LoVo (cell line): ENCODE data around the gene HMGCR.

Source experiments
- DNase-seq: peaks from one replicate; pipeline ENCODE4 v3.0.0-alpha.2; 2016; ENCODE audit warnings: low spot score

HMGCR gene

DNA sequence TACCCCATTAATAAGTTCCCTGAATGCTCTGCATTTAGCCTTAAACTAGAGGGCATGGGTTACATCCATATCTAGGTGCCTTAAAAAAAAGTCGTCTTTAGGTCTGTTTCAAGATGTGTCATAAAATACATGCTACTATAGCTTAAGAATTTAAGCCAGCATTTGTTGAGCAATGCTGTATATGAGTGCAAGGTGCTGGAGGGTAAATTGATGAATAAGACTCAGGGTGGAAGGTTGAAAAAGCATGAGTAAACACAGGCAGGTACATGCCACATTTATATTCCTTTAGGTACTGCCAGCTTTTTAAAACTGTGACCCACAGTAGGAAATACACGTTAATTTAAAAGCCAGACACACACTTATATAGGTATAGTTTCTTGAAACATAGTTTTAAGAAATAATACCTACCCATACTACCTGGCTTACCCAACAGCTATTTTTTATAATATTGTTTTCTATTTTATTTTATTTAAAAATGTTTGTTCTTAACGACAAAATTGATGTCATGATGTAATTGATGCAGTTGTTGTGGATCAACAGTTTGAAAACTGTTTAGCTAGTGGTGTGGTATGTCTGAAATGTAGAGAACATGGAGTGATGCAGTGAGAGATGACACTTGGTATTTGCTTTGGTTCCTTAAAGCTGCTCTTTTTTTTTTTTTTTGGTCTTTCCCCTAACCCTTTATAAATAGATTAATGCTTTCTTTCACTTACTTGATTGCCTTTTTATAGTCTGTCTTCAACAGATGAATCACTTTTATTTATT is 3.9 kb downstream of the HMGCR start:
- no peak for DNase-seq

DNA sequence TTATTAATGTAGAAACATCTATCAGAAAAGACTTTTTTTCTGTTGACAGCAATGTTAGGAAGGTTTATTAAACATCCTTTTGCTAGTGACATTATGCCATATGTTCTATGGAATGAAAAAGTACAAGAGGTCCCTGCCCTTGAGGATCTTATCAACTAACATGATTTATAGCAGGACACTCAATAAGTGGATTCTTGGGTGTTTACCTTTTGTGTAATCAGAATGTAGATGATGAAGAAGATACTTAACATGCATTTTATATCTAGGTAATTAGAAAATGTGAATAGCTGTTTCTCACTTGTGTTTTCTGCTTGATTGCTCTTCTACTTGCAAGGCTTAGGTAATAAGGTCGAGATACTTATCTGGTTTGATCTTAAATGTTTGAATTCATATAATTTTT is 4.9 kb downstream of the HMGCR start:
- no peak for DNase-seq

DNA sequence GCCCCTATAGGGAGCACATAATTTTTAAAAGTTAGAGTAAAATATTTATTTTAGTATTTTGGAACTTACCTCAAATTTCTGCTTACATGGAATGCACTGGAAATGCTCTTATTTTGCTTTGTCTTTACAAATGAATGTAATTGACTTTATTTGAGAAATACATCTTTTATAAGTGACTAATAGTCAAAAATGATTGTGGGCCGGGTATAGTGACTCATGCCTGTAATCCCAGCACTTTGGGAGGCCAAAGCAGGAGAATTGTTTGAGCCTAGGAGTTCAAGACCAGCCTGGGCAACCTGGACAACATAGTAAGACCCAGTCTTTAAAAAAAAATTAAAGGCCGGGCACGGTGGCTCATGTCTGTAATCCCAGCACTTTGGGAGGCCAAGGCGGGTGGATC is 5.8 kb downstream of the HMGCR start:
- no peak for DNase-seq

DNA sequence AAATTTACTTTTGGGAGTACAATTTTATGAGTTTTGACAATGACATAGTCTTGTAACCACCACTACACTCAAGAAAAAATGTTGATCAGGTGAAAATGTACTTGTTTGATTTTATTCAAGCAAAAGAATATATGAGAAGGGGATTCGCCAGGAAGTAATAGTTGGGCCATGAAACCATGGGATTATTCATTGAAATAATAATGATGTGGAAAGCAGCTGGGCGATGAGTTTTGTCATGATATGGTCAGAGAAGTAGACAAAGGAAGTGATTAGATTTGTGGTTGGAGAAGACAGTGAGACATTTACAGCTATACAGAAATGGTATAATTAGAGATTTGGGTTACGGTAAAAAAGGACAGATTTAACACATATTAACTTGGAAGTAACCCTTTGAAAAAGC is 11.2 kb downstream of the HMGCR start:
- DNase-seq, result no peak

DNA sequence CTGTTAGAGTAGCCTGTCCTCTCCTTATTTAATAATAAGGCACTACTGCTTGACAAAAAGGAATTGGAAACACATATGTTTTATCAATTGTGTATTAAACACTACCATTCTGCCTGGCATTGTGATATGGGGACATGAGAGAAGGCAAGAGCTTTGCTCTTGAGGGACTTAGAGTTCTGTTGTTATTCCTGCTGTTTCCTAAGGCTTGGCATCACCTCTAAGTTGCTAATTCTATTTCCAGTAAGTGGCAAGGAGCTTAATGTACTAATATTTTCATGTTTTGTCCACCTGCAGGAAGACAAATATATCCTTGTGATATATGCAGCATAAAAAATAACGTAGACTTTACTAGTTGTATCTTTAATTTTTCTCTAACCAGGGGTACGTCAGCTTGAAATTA is 12.6 kb downstream of the HMGCR start:
- no peak for DNase-seq

DNA sequence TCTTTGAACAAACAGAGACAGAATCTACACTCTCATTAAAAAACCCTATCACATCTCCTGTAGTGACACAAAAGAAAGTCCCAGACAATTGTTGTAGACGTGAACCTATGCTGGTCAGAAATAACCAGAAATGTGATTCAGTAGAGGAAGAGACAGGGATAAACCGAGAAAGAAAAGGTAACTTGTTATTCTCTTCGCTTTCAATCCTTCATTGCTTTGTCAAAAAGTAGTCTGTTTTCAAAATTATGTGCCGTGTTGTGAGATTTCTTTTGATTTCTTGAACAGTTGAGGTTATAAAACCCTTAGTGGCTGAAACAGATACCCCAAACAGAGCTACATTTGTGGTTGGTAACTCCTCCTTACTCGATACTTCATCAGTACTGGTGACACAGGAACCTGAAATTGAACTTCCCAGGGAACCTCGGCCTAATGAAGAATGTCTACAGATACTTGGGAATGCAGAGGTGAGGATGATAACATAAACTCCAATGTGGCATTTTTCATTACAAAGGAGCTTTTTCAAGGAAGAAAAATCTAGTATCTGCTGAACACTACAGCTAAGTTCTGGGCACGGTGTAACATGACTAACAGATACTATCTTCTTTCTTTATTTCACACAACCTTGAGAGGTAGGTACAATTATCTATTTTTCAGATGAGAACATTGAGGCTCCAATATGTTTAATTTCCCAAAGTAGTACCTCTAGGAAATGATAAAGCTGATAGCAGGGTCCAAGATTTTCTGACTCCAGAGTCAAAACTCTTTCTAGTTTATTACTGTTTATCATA is 14.3 kb downstream of the HMGCR start:
- no peak for DNase-seq

DNA sequence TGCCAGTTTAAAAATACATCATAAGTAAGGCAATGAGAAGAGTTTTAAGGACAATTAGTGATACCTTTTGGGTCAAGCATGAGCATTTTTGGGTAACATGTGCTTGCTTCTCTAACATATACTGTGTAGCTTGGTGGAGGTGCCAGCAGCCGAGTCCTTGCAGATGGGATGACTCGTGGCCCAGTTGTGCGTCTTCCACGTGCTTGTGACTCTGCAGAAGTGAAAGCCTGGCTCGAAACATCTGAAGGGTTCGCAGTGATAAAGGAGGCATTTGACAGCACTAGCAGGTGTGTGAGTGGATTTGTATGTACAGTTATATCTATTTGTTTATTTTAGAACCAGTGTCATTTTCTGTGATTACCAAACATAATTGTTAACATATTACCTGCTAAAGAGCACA is 18.2 kb downstream of the HMGCR start:
- DNase-seq, result no peak

DNA sequence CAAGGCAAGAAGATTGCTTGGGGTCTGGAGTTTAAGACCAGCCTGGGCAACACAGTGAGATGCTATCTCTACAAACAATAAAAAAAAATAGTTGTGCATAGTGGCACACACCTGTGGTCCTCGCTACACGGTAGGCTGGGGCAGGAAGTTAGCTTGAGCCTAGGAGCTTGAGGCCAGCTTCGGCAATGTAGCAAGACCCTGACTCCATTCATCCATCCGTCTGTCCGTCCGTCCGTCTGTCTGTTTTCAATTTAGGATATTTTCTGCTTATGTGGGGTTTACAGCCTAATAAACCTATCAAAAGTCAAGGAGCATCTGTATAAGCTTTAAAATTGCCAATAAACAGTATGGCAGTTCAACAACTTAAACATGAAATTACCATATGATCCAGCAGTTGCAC is 19.7 kb downstream of the HMGCR start:
- DNase-seq, result no peak

DNA sequence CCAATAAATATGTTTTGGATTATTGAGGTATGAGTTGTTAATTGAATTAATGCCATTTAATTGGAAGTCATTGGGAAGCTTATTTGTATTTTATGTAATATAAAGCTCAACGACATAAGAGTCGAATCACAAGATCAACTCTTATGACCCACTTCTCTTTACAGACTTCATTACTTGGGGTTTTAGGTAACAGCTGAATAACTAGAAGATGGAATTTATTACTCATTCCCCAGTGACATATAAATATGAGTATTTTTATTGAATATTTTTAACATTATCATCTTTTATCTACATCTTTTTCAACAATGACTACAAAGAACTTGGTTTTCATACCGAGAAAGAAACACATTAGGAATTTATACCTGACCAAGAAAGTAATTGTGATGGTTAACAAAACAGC is 21.1 kb downstream of the HMGCR start:
- no peak for DNase-seq

DNA sequence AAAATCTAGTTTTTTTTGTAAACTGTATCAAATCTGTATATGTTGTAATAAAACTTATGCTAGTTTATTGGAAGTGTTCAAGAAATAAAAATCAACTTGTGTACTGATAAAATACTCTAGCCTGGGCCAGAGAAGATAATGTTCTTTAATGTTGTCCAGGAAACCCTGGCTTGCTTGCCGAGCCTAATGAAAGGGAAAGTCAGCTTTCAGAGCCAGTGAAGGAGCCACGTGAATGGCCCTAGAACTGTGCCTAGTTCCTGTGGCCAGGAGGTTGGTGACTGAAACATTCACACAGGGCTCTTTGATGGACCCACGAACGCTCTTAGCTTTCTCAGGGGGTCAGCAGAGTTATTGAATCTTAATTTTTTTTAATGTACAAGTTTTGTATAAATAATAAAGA is 24.3 kb downstream of the HMGCR start:
- no peak for DNase-seq

DNA sequence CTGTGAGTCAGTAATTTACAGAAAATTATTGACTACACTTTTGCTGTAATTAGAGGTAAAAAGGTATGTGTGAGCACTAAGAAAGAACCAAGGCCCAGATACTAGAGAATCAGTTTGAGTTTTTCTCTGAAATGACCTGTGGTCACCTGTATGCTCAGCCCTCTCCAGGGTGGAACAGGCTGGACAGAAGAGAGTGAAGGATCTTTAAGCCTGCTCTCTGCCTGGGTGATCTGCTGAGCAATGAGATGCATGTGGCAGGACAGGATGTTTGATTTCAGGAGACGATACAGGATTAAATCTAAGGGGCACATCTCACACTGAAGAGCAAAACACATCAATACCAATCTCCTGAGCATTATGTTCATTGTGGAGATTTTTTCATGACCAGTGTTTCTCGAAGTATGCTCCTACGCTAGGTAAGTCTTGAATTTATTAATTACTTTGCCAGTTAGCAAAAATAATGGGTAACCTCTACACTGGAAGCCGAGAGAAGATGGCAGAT is 25.5 kb downstream of the HMGCR start:
- no peak for DNase-seq

DNA sequence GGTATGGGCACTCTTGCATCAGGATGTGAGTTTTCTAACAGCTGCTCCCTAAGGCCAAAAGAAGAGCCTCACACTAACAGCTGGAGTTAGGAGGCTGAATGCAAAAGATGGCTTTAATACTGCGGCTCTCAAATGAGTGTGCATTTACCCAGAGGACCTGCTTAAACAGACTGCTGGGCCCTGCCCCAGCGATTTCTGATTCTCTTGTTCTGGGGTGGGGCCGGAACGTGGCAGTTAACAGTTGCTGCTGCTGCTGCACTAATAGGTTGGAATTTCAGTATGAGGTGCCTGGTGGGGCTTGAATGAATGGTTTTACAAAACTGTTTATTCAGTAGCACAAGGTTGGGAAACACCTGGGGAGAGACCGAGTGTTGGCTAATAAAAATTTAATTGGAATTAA is 26.1 kb downstream of the HMGCR start:
- DNase-seq, result no peak

DNA sequence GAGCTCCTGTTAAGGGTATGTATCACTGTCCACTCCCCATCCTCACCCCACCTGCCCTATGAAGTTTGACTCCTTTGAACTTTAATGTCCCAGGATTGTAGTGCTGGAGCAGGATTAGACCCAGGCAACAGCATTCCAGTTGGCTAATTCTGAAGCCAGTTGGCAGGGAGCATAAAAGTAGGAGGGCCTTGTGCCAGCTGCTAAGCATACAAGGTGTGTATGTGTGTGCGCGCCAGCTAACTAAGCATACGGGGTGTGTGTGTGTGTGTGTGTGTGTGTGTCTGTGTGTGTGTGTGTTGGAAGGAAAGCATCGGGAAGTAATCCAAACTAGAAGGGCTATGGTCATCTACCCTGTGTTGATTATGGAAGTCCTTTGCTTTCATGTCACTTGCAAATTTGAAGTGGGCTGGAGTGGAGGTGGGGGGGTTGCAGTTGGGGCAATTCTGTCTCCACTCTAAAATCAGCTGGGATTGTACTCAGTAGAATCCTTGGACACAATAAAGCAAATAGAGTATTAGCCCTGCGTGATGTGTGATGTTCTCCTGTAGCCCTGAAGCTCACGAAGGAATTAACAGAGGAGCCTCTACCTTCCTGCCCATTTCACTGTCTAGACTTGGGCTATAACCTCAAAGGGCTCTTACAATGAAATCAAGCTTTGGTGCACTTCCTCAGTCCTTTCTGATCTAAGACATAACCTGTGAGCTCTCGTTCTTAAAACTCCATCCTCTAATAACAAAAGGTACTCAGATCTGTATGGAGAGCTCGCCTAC is 26.9 kb downstream of the HMGCR start:
- DNase-seq, result no peak

DNA sequence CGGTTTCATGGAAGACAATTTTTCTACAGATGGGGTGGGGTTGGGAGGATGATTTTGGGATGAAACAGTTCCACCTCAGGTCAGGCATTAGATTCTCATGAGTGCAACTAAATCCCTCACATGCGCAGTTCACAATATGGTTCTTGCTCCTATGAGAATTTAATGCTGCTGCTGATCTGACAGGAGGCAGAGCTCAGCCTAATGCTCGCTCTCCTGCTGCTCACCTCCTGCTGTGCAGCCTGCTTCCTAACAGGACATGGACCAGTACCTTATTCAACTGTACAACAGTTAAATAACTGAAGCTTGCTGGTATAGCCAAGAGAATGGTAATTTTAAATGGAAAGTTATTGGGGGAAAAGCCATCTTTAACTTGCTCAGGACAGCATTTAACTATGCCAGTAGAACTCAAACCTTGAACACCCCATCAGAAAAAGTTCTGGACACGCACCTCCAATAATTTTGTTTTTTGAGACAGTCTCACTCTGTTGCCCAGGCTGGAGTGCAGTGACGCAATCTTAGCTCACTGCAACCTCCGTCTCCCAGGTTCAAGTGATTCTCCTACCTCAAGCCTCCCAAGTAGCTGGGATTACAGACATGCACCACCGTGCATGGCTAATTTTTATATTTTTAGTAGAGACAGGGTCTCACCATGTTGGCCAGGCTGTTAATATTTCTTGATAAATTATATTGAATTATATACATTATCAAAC is 27.7 kb downstream of the HMGCR start:
- no peak for DNase-seq

DNA sequence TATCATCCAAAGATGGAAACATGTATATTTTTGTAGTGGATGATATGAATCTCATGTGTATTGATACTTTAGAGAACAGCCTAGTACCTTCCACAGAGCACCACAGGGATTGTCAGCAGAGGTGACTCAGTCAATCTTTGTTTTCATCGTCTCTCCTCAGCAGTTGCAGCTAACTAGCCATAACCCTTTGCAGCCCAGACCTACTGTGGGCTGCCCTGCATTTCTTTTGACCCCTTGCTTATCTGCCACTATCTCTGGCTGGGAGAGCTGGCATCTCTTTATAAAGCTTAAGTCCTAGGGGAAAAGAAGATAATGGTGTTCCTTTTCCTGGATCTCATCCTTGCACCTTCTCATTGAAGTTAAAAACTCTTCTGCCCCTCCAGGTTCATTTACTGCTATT is 28.7 kb downstream of the HMGCR start:
- no peak for DNase-seq

DNA sequence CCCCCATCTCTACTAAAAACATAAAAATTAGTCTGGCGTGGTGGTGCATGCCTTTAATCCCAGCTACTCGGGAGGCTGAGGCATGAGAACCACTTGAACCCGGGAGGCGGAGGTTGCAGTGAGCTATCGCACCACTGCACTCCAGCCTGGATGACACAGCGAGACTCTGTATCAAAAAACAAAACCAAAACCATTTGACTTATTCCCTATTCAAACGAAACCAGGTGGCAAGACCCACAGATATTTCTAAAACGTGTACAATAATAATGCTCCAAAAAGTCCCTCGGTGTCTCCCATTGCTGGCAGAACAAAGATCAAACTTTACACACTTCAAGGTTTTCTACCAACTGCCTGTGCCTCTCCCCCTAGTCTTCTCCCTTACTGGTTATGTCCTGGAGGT is 29.8 kb downstream of the HMGCR start:
- DNase-seq, result no peak

DNA sequence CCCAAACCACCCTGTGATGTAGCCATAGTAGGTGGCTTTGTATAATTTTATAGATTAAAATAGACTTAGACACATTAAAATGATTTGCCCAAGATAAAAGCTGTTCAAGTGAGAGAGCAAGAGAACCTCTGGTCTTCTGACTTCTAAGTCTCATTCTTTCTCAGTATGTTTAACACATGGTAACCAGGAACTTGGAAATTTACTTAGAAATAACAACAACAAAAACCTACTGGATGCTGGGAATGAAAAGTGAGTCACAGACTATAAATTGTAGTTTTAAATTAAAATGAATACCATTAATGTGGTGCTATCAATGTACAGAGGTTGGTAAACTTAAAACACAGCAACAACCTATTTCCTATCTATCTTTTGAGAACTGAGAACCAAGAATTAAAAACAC is 30.4 kb downstream of the HMGCR start:
- DNase-seq, result no peak

DNA sequence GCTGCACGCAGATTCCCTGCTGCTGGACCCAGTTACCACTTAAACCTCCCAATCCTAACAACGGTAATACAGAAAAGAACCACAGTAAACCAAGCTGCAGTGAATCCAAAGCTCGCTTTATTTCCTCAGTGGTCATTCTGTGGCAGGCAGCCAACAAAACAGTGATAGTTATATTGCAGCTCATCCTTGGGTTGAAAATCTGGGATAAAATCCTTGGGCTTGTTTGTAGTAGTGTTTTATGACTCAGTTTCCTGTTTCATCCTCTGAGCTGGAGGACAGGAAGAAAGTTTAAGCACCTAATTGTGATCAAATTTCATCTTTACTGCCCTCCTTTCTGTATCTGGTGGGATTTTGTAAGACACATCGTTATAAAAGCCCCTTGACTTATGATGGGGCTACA is 31.4 kb downstream of the HMGCR start:
- DNase-seq, result no peak

DNA sequence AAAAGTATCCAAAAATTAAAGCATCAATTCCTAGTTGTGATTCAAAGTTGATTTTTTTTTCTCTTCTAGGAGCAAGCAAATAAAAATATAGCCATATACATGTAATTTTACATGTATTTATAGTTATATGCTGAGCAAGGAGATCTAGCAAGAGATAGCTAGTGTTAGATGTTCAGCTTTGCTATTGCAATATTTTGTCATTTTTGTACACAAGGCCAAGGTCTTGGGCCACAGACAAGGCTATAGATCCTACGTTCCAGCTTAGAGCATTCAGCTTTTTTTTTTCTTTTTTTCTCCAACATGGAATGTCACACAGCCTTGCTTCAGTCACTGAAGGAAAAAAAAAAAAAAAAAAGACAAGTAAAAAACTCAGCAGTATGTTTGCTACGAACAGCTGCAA is 36.8 kb downstream of the HMGCR start:
- no peak for DNase-seq

DNA sequence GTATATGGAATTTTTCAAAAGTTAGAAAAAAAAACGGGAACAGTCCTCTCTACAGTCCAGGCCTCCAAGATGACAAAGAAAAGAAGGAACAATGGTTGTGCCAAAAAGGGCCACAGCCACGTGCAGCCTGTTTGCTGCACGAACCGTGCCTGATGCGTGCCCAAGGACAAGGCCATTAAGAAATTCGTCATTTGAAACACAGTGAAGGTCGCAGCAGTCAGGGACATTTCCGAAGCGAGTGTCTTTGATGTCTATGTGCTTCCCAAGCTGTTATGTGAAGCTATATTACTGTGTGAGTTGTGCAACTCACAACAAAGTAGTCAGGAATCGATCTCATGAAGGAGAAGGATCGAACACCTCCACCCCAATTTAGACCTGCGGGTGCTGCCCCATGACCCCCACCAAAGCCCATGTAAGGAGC is 37.4 kb downstream of the HMGCR start:
- DNase-seq, result no peak

DNA sequence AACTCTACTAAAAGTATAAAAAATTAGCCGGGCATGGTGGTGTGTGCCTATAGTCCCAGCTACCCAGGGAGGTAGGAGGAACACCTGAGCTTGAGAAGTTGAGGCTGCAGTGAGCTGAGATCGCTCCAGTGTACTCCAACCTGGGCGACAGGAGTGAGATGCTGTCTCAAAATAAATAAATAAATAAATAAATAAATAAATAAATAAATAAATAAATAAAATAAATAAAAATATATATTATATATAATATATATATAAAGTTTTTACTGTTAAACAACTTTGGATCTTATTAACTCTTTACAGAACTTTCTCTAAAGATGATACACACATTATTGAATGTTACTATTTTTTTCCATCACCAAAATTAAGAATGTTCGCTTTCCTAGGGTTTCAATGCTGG is 38.4 kb downstream of the HMGCR start:
- no peak for DNase-seq

DNA sequence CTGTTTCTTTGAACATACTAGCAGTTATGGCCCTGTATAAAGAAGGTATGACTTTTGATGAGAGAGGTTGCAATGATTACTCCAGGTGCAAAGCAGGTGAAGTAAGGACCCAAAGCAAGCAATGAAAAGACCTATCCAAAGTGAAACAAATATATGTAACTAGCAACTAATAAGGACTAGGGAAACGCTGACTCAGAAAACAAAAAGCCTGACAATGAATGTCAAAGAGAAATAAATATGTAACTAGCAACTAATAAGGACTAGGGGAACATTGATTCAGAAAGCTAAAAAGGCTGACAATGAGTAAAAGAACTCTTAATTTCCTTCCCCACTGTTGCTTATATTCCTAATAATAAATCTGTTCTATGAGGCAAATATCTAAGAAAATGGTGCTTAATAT is 43.1 kb downstream of the HMGCR start:
- no peak for DNase-seq
